GM04503 (cell line): ENCODE results near the gene EXD3.
"Not testable (repeated sequence)": the region's sequence is repeated elsewhere in the genome, so short reads cannot be mapped to it uniquely, and the experiment has no call there.

ENCODE experiments used
- DNase-seq: peaks from one replicate; pipeline ENCODE4 v3.0.0-alpha.2; 2012; ENCODE audit warnings: low read depth

The EXD3 gene

DNA sequence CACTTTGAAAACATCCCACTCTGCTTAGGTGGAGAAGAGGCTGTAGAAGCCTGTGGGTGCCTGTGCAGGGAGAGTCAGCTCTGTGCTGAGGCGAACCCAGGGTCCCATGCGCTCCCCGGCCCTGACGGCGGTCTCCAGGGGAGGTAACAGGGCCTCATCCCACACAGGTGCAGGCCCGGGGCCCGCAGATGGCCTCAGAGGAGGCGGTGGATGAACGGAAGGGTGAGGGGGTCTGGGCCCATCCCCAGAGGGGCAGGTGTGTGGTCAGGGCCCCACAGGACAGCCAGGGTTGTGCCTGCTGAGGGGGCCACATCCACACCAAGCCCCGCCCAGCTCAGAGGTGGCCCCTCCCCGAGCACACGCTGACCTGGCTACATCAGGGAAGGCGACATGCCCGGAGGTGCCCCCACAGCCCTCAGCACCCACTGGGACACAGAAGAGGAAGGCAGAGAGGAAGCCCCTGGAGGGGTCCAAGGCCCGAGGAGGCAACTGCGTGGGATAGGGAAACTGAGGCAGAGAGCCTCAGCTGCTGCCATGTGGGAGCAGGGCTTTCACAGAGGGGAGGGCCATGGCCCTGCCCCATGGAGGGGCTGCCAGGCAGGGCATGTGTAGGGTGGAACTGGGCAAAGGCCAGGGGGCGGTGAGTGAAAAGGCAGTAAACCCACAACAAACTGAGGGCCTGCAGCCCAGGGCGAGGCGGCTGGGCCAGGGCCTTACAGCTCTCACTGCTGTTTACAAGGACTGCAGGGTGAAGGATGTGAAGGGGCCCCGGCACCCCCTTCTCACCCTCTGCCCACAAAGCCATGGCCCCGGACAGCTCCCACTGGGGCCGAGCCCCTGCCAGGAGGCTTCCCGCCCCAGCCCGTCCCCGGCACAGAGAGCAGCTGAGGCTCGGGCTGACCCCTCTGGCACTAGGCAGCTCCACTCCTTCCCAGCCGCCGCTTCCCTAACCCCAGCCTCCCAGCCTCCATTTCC, 29.5 kb downstream of the EXD3 start:
- DNase-seq, result no peak

DNA sequence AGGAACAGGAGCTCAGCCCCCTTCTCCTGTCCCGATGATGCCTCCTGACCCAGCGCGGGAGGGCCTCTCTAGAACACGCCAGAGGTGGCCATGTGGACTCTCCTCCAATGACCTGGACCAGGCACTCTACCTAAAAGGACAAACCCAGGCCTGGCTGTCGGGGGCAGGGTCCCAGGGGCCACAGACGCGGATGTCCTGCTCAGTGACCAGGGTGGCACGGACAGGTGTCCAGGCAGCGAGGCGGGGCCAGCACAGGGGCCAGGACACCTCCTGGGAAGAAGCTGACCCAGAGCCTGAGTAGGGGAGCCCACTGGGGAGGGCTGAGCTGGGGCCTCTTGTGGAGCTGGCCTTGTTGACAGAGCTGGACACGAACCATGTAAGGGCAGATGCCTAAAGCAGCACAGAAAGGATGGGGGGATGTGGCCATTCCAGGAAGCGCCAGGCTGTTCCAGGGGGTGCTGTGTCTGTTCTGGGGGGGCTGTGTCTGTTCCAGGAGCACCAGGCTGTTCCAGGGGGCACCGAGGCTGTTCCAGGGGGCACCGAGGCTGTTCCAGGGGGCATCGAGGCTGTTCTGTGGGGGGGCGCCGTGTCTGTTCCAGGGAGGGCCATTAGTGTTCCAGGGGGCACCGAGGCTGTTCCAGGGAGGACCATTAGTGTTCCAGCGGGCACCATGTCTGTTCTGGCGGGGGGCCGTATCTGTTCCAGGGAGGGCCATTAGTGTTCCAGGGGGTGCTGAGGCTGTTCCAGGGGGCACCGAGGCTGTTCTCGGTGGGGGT, 30.5 kb downstream of the EXD3 start:
- DNase-seq, result no peak

DNA sequence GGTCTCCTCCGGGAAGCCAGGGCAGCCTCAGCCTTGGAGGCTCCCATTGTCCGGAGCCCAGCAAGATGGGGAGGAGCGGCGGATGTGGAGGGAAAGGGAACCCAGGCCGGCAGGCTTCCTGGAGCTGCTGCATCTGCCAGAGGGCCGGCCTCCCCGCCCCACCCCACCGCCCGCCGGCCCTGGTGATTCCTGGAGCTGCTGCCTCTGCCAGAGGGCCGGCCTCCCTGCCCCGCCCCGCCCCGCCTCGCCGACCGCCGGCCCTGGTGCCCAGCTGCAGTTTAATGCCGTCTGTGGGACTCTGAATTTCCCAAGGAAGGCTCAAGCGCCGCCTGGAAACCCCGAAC, 31.6 kb downstream of the EXD3 start:
- DNase-seq, result no peak

DNA sequence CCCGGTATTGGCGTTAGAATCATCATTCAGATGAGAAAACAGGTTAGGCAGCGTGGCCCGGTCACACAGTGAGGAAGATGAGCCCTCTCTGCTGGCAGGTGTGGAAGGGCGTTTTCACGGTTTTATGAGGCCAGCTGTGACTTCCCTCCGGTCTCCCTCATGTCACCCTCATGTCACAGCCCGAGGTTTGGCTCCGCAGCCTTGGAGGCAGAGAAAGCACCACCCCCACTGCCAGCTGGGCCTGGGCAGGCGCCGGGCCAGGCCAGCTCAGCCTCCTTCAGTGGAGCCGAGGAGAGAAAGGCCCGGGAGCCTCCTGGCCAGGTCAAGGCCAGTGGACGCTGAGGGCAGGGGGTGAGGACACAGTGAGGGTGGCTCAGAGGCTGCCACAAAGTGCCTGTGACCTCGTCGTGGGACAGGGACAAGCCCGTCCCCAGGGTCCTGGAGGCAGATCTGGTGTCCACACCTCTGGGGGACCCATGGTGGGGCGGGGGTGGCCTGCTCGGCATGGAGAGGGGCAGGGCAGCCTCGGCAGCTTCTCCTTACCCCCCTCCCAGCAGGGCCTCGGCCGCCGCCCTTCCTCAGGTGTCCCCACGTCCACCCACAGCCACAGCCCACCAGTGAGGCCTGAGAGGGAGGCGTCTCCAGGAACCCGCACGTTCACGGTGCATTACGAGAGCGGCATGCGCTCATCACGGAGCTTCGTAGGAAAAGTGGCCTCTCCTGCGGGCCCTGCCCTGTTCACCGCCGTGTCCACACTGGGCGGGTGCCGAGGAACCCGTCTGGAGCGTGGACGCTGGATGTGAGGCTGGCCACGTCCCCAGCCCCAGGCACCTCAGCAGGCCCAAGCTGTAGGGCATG, 32.2 kb downstream of the EXD3 start:
- no peak for DNase-seq

DNA sequence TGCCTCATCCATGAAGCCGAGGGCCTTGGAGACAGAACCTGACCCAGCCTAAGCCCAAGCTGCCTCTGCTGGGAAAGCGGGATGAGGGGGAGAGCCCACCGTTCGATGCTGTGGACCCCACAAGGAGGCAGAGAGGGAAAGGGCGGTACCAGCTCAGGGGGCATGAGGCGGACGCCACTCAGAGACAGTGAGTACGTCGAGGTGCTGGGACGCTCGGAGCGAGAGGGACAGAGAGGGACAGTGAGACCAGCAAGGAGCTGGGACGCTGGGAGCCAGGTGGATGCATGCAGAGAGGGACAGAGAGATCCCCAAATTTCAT, 33.6 kb downstream of the EXD3 start:
- no peak for DNase-seq

DNA sequence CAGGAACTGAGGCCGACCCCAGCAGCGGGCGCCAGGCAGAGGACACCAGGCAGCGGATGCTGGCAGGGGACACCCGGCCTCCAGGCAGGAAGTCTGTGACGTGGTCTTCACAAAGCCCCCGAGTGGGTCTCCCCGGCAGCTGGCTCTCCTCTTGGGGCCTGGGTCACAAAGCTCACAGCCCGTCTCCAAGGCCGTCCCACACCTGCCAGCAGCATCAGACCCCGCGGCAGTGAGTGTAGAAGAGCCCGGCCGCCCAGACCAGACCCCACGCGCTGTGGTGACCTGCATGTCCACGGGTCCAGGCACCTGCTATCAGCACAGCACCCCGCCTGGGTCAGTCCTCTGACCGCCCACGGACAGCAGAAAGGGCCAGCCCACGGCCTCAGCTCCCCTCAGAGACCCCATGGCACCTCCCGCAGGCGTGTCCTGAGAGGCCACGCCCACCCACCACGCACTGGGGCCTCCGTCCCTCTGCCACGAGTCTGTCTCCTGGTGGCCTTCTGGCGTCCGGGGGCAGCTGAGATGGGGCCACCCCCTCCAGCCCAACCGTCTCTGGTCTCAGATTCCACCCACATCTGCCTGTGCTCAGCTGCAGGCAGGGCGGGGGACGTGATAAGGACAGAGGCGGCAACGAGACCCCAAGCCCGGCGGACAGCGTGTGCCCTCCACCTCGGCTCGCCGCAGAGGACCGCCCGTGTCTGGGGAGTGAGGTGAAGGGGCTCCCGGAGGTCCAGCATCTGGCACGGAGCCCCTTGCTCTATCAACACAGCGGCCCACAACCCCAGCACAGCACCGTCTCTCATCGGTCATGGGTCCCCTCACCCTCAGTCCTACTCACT, 34.2 kb downstream of the EXD3 start:
- no peak for DNase-seq

DNA sequence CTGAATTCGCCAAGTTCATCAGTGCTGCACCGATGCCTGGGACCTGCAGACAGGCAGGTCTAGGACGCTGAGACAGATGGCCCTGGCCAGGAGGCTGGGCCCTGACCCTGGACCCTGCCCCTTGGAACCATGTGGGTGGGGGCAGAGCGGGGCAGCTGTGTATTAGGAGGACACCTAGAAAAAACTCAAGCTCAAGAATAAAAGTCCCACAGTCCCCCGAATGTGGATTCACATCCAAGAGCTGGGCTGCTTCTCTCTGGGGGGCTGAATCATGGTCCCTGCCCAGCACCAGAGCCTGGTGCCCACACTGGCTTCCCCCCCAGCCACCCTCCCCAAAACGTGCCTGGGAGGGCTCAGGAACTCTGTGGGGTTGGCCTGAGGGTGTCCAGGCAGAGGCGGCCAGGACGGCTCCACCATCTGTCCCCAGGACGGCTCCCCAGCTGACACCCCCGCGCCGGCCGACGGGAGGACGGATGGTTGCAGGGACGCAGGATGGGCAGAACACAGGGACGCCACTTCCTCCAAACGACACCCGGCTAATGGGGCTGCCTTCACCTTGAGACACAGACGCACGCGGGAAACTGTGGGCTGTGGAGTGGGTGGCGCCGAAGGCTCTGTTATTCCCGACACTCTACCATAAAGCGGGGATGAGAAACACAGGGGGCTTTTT, 34.9 kb downstream of the EXD3 start:
- DNase-seq, result no peak

DNA sequence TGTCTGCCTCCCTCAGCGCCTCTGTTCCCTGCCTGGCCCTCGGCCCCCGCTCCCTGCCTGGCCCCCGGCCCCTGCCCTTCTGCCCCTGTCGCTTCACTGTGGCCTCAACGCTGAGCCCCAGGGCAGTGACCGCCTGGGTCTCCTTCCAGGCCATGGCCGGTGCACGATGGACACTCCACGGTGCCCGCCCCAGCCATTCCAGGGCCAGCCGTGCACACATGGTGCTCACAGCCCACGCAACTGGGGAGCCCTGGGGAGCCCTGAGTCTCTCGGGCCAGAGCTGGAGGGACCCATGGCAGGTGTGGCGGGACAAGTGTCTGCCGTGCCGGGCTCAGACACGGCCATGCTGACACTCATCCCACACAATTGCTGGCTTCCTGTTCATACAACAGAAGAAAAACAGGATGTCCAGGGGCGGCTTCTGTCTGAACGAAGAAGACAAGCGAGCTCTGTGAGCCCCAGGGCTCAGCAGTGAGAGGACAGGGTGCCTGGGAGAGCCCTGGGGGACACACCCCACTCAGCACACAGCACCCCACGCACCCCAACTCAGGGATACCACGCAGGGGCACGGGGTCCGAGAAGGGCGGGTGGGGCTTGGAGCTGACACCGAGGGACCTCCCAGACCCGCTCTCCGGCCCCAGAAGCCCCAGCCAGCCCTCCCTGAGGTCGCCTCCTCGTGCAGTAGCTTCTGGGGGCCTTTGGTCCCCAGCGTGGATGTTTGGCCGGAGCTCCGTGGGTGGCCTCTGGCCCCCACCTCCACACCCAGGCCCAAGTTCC, 35.7 kb downstream of the EXD3 start:
- DNase-seq, result no peak

DNA sequence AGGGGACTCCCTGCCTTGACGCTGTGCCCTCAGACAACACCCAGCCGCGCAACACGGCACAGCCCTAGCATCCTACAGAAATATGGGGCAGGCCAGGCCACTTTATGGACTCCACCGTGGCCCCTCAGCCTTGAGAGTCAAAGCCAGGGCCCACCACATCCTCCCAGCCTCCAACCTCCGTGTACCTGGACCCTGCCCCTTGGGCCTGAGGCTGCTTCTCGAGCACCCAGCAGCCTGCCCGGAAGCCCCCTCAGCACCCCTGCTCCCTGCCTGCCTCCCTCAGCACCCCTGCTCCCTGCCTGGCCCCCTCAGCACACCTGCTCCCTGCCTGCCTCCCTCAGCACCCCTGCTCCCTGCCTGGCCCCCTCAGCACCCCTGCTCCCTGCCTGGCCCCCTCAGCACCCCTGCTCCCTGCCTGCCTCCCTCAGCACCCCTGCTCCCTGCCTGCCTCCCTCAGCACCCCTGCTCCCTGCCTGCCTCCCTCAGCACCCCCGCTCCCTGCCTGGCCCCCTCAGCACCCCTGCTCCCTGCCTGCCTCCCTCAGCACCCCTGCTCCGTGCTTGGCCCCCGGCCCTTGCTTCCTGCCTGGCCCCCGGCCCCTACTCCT, 36.4 kb downstream of the EXD3 start:
- DNase-seq, result not testable (repeated sequence)

DNA sequence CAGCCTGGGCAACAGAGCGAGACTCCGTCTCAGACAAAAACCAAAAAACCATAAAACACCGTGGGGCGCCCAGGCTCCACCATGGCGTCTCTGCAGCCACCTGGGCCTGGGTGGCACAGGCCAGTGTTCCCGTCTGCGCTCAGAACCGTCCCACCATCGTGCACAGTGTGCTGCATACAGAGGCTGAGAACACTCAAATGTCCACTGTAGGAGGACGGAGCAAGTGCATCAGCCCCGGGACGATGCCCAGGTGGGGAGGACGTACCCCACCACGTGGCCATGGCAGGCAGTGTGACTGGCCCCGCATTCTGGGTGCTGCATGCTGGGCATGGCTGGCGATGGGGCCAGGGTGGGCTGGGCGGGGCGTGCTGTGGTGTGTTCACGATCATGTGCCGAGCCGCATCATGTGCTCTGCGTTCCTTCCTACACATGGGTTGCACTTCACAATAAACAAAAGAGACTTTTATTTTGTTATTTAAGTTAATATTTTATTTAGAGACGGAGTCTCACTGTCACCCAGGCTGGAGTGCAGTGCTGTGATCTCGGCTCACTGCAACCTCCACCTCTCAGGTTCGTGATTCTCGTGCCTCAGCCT, 37.8 kb downstream of the EXD3 start:
- DNase-seq, result no peak

DNA sequence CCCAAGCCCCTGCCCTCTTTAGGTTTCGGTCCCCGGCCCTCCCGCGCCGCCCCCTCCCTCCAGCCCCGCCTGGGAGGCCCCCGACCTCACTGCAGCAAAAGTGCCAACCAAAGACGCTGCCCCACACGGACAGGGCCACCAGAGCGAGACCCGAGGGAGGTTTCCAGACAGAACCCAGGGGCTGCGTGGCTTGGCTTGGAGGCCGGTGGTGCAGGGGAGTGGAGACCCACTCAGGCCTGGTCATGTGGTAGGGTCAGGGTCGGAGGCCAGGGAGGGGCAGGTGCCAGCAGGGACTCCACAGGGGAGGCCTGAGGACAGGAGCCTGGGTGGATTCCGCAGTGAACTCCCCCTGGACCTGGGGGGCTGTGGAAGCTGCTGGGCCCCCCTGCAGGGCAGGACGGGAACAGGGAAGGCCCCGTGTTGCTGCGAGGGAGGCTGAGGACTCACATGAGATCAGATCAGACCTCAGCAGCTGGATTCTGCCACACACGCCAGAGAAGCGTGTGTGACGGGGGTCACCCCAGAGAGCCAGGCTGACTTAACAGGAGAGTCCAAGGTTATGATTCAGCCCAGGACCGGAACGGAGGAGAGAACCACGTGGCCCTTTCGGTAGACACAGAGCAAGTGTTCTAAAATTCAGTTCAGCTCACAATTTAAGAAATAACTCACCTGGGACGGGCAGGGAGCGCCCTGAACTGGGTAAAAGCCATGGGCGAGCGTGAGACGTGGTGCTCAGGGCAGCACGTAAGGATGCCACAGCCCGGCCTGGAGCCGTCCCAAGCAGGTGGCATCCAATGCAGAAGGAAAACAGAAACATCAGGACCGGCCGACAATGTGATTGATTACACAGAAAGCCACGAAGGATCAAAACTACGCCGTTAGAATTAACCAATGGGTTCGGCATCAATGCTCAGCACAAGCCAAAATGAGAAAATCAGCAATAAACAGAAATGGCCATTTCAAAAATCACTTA, 38.9 kb downstream of the EXD3 start:
- DNase-seq, result no peak

DNA sequence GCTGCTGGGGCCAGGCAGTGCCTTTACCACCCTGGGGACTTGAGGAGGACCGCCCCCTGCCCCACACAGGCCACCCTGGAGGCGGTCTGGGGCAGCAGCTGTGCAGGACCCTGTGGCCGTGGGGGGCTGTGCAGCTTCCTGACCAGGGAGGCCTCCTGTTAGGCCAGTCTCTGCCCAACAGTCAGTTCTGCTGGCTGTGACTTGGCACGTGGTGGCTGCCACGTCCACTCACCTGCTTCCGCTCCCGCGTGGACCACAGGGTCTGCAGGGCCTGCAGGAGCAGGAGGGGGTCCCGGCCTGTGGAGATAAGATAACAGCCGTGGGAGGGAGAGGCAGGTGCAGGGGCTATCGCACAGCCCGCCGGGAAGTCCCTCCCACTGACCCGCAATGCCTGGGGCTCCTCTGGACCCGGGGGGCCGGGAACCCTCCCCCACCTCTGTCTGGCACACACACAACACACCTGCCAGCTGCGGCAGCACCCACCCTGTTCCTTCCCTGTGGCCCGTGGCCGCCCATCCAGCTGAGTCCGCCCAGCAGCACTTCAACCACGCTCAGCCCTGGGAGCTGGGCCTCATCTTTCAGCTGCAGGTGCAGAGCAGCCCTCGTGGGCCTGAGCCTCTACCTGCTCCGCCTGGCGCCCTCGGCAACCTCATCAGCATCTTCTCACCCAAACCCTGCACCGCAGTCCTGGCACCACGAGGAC, 39.7 kb downstream of the EXD3 start:
- no peak for DNase-seq

DNA sequence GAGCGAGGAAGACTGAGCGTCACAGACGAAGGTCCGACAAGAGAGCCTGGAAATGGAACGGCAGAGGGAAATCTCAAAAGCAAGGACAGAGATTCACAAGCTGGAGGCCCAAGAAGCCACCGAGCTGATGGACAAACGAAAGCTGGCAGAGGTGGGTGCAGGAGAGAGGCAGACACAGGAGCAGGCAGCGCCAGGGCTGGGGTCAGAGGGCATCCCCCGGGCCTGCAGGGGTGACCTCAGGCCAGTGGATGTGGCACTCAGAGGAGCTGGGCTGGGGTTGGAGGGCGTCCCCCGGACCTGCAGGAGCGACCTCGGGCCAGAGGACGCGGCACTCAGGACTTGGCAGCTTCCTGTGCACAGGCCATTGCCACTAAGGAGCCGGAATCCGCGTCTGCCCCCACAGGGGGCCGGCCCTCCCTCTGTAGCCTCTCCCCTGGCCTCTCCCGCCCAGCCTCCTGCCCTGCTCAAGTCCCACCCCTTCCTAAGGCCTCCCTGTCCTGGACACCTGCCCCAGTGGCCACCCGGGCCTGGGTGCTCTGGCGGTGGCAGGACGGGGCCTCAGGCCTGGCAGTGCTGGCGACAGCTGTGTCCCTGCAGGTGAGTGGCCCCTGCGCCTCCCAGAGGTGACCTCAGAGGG, 40.4 kb downstream of the EXD3 start:
- DNase-seq, result no peak

DNA sequence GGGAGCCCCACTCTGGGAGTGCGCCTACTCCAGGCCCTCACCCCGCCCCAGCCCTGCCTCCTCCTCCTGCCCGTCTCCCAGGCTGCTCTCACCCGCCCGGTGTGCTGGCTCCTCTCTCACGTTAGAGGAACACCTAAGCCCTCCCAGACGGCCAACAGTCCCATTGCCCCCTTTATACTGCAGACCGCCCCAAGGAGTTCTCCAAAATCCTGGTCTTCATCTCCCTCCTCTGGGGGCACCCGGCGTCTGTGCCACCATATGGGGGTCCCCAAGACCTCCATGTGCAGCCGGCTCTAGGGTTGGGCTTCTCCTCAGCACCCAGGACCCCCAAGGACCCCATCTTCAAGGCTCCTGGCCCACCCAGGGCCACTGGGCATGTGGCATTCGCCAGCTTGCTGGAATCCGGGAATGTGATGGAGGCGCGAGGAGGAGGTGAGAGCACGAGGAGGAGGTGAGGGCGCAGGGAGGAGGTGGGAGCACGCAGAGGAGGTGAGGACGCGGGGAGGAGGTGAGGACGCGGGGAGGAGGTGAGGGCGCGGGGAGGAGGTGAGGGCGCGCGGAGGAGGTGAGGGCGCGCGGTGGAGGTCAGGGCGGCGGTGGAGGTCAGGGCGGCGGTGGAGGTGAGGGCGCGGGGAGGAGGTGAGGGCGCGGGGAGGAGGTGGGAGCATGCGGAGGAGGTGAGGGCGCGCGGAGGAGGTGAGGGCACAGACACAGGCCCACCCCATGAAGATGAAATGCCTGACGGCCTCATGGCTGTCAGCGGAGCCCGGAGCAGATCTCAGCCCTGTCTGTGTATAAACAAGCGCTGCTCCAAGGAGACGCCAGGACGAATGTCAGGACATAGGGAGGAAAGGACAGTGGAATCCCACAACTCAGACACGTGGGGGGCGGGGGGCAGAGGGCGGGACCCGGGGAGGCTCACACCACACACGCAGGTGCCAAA, 41.2 kb downstream of the EXD3 start:
- no peak for DNase-seq

DNA sequence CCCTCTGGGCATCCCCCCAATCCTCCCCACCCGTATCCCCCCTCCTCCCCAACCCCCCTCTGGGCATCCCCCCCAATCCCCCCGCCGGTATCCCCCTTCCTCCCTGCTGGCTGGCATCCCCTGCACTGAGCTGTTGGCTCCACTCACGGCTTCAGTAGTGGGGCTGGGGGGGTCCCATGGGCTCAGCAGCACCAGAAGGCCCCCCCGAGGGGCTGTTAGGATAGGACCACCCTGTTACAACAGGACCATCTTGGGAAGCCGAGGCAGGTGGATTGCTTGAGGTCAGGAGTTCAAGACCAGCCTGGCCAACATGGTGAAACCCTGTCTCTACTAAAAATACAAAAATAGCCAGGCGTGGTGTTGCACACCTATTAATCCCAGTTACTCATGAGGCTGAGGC, 42.4 kb downstream of the EXD3 start:
- no peak for DNase-seq

DNA sequence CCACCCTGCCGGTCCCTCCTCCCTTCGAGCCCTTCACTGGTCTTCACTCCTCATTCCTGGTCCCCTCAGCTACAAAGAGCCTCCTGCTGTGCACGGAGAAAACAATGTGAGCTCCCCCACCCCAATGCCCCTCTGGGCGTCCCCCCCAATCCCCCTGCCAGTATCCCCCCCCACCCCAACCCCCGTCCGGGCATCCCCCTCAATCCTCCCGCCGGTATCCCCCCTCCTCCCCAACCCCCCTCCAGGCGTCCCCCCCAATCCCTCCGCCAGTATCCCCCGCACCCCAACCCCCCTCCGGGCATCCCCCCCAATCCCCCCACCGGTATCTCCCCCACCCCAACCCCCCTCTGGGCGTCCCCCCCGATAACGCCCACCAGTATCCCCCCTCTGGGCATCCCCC, 42.8 kb downstream of the EXD3 start:
- no peak for DNase-seq
